NOMO-1 (cell line): ENCODE measurements around the gene PLXDC2.

Experiments used
- DNase-seq, 2 experiments: peaks; one replicate each; lab custom pipeline; 2025; ENCODE audit not compliant: unreplicated experiment in 2 of 2; lab: John Stamatoyannopoulos, UW

Gene PLXDC2

GRCh38 chr10:20237586-20237985, 421.4 kb downstream of the PLXDC2 start:
- no peak for DNase-seq

GRCh38 chr10:20240643-20241042, 424.4 kb downstream of the PLXDC2 start:
- no peak for DNase-seq

GRCh38 chr10:20247454-20247853, 431.2 kb downstream of the PLXDC2 start:
- DNase-seq: no peak

GRCh38 chr10:20247891-20248708, 431.9 kb downstream of the PLXDC2 start:
- no peak for DNase-seq

GRCh38 chr10:20254078-20254477, 437.8 kb downstream of the PLXDC2 start:
- DNase-seq: no peak

- no peak for DNase-seq
These were observed 438.3 kb downstream of the PLXDC2 start for GRCh38 chr10:20254497-20254896.

- no peak for DNase-seq
These were observed 440.7 kb downstream of the PLXDC2 start for GRCh38 chr10:20256969-20257368.

GRCh38 chr10:20257422-20257821, 441.2 kb downstream of the PLXDC2 start:
- DNase-seq: no peak

GRCh38 chr10:20265146-20265545, 448.9 kb downstream of the PLXDC2 start:
- no peak for DNase-seq

GRCh38 chr10:20267734-20268133, 451.5 kb downstream of the PLXDC2 start:
- no peak for DNase-seq

GRCh38 chr10:20271490-20271889, 455.3 kb downstream of the PLXDC2 start:
- DNase-seq: no peak

- DNase-seq: no peak
These were observed 456.4 kb downstream of the PLXDC2 start for GRCh38 chr10:20272608-20273007.

GRCh38 chr10:20274571-20274970, 458.3 kb downstream of the PLXDC2 start:
- DNase-seq: no peak

GRCh38 chr10:20276127-20276979, 460.1 kb downstream of the PLXDC2 start:
- DNase-seq: no peak

- no peak for DNase-seq
These were observed 461.6 kb downstream of the PLXDC2 start for GRCh38 chr10:20277820-20278219.

GRCh38 chr10:20281579-20281978, 465.3 kb downstream of the PLXDC2 start:
- DNase-seq: no peak

GRCh38 chr10:20287586-20287985, 471.4 kb downstream of the PLXDC2 start:
- peak in 1 of 2 experiments; percentile 23 for DNase-seq

- no peak for DNase-seq
These were observed 471.8 kb downstream of the PLXDC2 start for GRCh38 chr10:20288060-20288459.

- no peak for DNase-seq
These were observed 473.0 kb downstream of the PLXDC2 start for GRCh38 chr10:20289070-20289828.

GRCh38 chr10:20298417-20298816, 482.2 kb downstream of the PLXDC2 start:
- no peak for DNase-seq
